CD4-positive, alpha-beta T cell treated with Interleukin-17A for 1 hour (primary cell): ENCODE data around the gene TRERF1.

ENCODE experiments used
- DNase-seq: peaks from one replicate; pipeline ENCODE4 v3.0.0-alpha.2; 2020

The TRERF1 gene

GRCh38 chr6:42268016-42268834, 183.5 kb downstream of the TRERF1 start:
- DNase-seq = no peak

DNA sequence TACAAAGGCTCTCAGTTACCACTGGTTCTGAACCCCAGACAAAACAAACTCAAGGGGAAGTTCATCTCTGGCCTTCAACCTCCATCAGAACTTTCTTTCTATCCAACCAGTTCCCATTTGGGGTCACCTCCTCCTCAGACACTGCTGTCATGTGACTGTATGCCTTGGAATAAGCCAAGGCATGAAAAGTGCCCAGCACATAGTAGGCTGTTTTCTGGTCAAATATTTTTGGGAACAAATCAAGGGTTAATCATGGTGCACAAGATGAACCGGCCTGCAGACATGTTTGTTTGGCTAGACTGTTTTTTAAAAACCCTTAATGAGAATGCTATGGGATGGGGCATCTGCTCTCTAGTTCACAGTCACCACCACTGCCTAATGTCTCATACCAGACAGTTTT, 185.2 kb downstream of the TRERF1 start:
- DNase-seq = no peak

GRCh38 chr6:42264852-42265390, 186.8 kb downstream of the TRERF1 start:
- no peak for DNase-seq

GRCh38 chr6:42264162-42264851, 187.4 kb downstream of the TRERF1 start:
- no peak for DNase-seq

DNA sequence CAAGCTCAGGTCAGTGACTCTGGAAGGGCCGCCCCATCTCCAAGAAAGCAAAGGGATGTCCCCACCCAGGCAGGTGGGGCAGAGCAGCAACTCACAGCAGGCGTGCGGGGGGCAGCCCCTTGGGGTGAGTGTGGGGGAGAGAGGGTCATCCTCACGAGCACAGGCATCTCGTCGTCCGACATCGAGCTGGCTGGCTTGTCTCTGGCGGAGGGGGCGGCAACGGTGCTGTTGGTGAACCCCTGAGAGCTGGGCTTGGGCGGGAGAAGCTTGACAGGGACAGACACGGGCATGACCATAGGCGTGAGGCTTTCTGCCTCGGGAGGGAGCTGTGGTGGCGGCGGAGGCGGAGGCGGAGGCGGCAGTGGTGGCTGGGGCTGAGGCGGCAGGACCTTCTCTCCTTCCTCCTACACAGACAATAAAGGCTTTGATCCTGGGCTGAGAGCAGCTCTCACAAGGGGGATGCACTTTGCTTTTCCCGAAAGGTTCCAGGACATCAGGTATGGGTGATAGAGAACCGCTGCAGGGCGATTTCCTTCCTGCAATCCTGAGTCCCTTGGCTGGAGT, 188.5 kb downstream of the TRERF1 start:
- no peak for DNase-seq

GRCh38 chr6:42260972-42261371, 190.8 kb downstream of the TRERF1 start:
- peak; percentile 31 for DNase-seq

DNA sequence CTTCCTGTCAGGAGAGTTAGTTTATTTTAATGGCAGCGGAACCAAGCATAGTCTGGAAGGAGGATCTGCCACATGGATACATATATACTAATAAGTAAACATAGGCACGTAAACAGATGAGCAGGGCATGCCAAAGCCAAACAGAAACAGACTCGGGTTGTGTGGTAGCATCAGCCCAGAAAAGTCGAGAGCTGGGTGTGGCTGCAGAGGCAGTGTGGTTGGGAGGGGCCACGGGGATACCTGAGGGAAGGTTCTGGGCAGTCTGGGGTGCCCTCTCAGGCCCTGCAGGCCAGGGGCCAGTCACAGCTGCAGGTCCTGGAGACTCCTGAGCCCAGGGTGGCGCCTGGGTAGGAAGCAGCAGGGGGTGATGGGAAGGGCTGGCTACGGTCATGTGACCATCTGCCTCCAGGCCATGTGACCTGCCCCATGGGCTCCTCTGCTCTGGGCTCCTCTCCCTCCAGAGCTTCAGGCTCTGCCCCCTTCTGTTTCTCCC, 191.3 kb downstream of the TRERF1 start:
- no peak for DNase-seq

DNA sequence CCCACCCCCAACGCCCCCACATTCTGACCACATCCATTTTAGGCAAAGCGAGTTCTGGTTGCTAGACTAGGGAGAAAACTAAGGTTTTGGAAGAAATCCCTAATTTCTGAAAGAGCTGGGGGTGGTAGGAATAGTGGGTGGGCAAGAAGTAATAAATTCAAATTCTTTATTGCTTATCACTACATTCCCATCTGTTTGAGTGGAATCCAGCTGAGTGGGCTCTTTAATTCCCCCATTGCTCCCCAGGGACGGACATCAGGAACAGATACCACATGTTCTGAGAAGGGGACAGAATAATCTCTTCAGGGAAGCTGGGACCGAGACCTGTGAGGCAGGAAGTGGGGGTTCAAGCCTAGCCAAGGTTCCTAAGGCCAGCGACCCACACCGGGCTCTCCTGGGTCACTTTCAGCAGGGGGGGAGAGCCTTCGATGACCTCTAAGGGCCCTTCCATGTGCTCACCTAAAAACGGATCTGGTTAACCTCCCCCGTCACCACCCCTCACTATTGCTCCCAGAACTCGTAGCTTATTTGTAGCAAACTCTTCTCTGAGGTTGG, 191.8 kb downstream of the TRERF1 start:
- no peak for DNase-seq

DNA sequence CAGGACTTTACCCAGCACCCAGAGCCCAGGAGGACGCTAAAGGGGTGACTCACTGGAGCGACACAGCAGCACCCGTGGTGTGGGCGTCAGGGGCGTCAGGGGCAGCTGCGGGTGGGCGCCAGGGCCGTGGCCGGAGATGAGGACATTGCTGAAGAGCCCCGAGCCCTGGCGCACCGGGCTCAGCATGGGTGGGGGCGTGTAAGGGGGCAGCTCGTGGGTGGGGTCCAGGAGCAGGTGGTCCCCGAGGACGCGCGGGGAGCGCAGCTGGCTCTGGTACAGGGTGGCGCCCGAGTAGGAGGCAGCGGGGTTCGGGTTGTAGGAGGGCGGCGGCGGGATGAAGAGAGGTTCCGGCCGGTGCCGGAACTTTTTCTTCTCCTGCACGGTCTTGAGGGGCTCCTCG, 192.4 kb downstream of the TRERF1 start:
- DNase-seq = no peak

DNA sequence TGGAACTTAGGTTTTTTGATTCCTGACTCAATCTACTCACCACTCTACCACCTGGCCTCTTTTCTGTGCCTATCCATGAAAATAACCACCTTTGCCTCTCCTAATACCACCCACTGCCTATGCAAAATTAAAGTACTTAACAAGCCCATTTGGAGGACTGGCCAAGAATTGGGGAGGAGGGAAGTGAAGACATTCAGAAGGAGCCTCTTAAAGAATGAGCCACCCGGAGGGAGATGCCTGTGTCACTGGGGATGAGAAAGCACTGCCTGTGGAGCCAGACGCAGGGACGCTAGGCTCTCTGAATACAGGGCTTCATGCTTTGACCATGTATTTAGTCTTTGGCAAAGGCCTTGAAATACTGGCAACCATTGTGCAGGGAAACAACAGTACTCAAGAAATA, 194.1 kb downstream of the TRERF1 start:
- no peak for DNase-seq

DNA sequence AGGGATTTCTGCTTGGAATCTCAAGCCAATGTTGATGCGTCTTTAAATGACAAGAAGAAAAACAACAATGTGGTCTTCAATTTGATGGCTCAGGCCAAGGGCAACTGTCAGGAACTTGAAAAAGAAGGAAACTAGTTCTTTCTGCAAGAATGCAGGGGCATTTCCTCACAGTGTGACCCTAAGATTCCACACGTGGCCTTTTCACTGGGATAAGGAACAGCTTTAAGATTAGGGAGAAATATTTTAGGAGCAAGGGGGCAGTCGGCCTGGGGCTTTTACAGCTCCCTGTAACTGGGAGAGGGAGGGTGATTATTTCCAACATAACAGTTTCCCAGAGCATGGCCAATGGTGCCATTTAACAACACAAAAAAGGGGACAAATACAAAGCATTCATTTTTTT, 194.7 kb downstream of the TRERF1 start:
- no peak for DNase-seq

DNA sequence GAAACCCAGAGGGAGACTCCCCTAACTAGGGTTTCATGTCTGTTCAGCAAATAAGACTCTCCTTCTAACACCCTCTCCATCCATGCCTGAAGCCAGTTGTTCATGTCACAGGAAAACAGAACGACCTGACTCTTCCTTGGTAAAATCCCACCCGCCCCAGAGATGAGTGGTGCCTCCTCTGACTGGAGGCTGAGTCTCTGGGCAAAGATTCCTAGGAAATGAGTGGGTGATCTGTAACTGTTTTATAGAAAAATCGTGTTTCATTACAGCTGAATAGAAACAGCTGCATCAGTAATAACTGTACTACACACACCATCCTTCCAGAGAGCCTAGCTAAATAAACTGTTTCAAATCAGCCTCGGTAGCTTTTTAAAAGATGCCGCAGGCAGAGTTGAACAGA, 196.7 kb downstream of the TRERF1 start:
- no peak for DNase-seq

- DNase-seq = no peak
These were observed 197.2 kb downstream of the TRERF1 start for GRCh38 chr6:42254505-42254904.

GRCh38 chr6:42251911-42252637, 199.7 kb downstream of the TRERF1 start:
- no peak for DNase-seq

GRCh38 chr6:42251500-42251899, 200.2 kb downstream of the TRERF1 start:
- no peak for DNase-seq

DNA sequence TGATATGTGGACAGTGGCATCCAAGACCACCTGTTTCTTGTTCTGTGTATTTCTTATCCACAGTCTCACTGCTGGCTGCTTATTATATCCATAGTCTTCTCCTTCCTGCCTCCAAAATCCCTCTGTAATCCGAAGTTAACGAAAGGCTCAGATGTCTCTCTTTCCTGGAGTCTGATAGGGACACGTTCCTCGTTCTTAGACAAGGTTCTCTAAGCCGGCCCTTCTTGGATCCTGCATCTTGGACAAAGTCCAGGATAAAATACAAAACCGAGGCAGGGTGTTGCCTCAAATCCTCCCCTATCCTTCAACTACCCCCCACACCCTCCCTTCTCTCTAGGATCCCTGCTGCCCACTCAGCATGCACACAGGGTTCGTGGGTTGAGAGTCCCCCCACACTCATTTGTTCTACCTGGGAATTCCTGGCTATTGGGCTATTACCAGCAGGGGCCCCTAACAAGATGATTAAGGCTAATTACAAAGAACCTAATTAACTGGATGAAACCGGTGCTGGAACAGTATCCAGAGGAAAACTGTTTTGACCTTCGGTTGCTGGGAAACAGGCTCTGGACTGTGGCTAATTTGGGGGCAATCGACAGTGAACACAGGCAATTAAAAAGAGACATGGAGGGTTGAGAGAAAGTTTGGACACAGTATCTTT, 201.3 kb downstream of the TRERF1 start:
- no peak for DNase-seq

DNA sequence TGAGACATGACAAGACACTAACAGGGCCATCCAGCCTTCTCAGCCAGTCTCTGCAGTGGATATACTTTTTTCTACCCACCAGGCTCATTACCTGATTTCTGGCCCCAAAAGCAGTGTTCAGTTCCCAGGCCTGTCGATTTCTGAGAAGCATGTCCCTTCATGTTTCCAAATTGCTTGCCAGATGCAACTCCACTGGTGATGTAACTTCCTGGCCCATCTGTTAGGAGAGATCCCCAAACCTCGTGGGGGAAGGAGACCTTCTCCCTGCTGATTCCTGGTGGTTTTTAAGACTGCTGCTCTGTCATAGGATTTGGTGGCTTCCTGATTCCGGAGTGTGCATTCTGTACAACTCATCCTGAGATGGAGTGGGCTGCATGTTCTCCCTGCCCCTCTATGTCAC, 202.4 kb downstream of the TRERF1 start:
- DNase-seq = no peak

DNA sequence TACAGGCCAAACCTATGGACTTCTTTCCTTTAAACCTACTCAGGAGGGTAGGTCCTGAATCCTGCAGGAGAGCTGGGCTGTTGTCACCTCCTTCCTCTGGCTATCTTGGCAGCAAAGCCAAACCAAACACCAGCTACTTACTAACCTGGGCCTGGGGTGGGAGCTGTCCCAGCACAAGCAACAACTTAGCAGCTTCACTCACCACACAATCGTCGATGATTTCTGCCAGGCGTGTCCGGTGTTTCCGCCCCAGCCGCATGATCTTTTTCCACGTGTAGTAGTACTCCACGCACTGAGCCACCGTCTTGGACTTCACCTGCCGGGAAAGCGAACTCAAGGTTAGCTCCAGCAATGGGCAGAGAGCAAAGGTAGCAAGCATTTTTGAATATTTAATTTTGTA, 208.7 kb downstream of the TRERF1 start:
- no peak for DNase-seq

DNA sequence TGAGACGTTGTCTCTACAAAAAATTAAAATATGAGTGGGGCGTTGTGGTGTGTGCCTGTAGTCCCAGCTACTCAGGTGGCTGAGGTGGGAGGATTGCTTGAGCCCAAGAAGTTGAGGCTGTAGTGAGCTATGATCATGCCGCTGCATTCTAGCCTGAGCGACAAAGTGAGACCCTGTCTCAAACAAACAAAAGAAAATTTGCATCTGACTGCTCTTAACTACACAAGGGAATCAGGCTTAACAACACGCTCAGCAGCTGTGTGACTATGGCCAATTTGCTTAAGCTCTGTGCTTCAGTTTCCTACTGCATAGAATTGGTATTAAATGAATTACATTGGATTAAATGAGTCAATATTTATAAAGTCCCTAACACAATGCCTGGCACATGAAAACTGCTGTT, 209.8 kb downstream of the TRERF1 start:
- no peak for DNase-seq

DNA sequence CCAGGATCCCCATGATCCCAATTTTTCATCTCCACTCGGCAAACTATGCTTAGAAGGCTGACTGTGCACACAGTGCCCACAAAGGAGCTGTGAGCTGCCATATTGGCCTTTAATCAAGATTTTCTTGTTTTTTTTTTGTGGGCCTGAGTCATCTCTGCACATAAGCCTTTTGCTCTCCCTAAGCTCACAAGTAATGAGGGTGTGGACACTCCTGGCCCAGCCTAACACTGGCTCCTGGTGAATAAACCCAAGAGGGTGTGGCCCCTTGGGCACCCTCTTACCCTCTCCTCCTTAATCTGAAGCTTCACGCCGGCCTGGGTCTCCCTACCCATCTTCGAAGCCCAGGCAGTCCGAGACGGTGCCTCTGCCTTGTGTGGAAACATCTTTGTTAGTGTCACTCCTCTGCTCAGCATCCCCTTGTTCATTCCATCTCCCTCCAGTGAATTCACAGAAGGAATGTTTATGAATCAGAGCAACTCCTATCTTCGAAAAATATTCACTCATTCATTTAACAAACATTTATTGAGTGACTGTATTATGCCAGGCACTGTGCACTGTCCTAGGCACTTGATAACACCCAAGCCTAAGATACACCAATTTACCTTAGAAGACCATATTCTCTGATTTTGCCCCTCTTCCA, 211.9 kb downstream of the TRERF1 start:
- DNase-seq = no peak

GRCh38 chr6:42239333-42239732, 212.4 kb downstream of the TRERF1 start:
- no peak for DNase-seq

- DNase-seq = no peak
These were observed 213.9 kb downstream of the TRERF1 start for GRCh38 chr6:42237857-42238256.
